Upper lobe of left lung (tissue), 6 donors: ENCODE data around the gene NRDE2. TPM values are rescaled to one million over a fixed set of nuclear protein-coding genes. Genes with fewer than 3 reads are reported as not detected.

Experiments used
- ATAC-seq, 2 donors: fragments of 200-7000 bp; cut with Tn5 transposase; one replicate each; pipeline ENCODE4 v1.9.1; 2022; ENCODE audit warnings: mild to moderate bottlenecking in 2 of 2, moderate library complexity in 2 of 2; ENCODE audit not compliant: low FRiP score in 2 of 2
- DNase-seq, 2 donors: peaks; one replicate each; pipeline ENCODE4 v3.0.0-alpha.2; 2019 to 2020
- H3K27ac ChIP-seq, 4 donors: fragments of 200-600 bp; sonication (generic); one replicate each; pipeline ENCODE4 v1.5.1; 2016 to 2019
- H3K27me3 ChIP-seq, 4 donors: fragments of 200-600 bp; sonication (generic); one replicate each; pipeline ENCODE4 v1.5.1; 2017 to 2019
- H3K36me3 ChIP-seq, 4 donors: fragments of 200-600 bp; sonication (generic); one replicate each; pipeline ENCODE4 v1.5.1; 2016 to 2019
- H3K4me1 ChIP-seq, 4 donors: fragments of 200-600 bp; sonication (generic); one replicate each; pipeline ENCODE4 v1.5.1; 2018 to 2019
- H3K4me3 ChIP-seq, 4 donors: fragments of 200-600 bp; sonication (generic); one replicate each; pipeline ENCODE4 v1.5.1; 2017 to 2019; ENCODE audit warnings: mild to moderate bottlenecking in 2 of 4, moderate library complexity in 1 of 4
- H3K9me3 ChIP-seq, 4 donors: fragments of 200-600 bp; sonication (generic); one replicate each; pipeline ENCODE4 v1.5.1; 2018 to 2019
- CTCF ChIP-seq, 6 experiments: fragments of 450-650 bp in 4 of 6; fragments of 200-600 bp in 2 of 6; sonication (generic) in 2 of 6; IDR thresholded peaks; one replicate each; pipeline ENCODE4 v1.5.1; 2016 to 2019; ENCODE audit warnings: antibody characterized with exemption in 6 of 6
- EP300 ChIP-seq, 4 donors: sonication (generic); formaldehyde crosslinking; IDR thresholded peaks; one replicate each; pipeline ENCODE4 v1.5.1; 2017; ENCODE audit warnings: antibody characterized with exemption in 4 of 4, control low read depth in 2 of 4
- POLR2A ChIP-seq, 4 donors: fragments of 450-650 bp; IDR thresholded peaks; one replicate each; pipeline ENCODE4 v1.5.1; 2016 to 2017; ENCODE audit warnings: antibody characterized with exemption in 4 of 4, mild to moderate bottlenecking in 2 of 4
- POLR2AphosphoS5 ChIP-seq, 2 donors: sonication (generic); formaldehyde crosslinking; IDR thresholded peaks; one replicate each; pipeline ENCODE4 v1.5.1; 2017; ENCODE audit warnings: antibody characterized with exemption in 2 of 2
- WGBS, 2 donors: methylation state at CpG; one replicate each; pipeline ENCODE4 v1.1.5; 2017 to 2018; 5-methylcytosine and 5-hydroxymethylcytosine counted together
- total RNA-seq, 6 donors: library from RNA; depleted of rRNA in 4 of 6; stranded (reverse); fragments of >200 nt in 4 of 6; gene quantifications; one replicate each; pipeline versions ENCODE4 v1.1.0 to v1.2.1, GENCODE V29; 2016 to 2021
- donor health status: DM: no; HTN: no; CAD: no; lungs with moderate emphysema.
- donor health status: DM: no; HTN: yes; CAD: no; lungs with severe emphysema.

Gene NRDE2
- total RNA-seq, 6 donors from 2014 or later: 12.0 to 51.3 (median 20.3) TPM

DNA sequence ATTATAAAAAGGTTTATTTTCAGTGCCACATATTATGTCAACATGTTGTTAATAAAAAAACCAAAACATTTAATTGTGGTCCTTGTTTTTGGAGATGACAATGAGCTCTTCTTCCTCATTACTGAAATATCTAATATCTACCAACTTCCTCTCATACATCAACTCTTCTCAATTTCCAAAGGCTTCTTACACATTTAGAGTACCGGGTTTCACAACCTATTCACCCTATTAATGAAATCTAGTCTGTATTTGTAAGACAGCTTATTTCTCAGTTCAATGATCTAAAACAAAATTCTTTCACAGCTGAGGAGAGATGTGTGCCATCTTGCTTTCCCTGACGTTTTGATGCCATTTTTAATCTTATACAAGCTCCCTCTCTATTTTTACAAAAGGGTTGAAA, 14.5 kb downstream of the NRDE2 start:
- no peak for TF ChIP-seq EP300 (IDR thresholded peaks at IDR 0.05)
- no peak for TF ChIP-seq POLR2AphosphoS5 (IDR thresholded peaks at IDR 0.05)
- TF ChIP-seq POLR2A (IDR thresholded peaks at IDR 0.05): no peak
- no peak for TF ChIP-seq CTCF (IDR thresholded peaks at IDR 0.05)
- Histone ChIP-seq H3K27ac (no peak overlapping the region), H3K4me1 (peaks cover 0 to 4% (median 1%) of the 10 kb centered on the region in 4 donors), H3K4me3 (no peak overlapping the region), H3K36me3 (peaks cover 3 to 50% (median 14%) of the 10 kb centered on the region in 4 donors), H3K9me3 (no peaks in the 10 kb centered on the region), H3K27me3 (no peaks in the 10 kb centered on the region)
- ATAC-seq (no peak), DNase-seq (no peak)
- 82 to 87% methylated on average over 2 of the region's 2 CpGs for WGBS, 2 donors

DNA sequence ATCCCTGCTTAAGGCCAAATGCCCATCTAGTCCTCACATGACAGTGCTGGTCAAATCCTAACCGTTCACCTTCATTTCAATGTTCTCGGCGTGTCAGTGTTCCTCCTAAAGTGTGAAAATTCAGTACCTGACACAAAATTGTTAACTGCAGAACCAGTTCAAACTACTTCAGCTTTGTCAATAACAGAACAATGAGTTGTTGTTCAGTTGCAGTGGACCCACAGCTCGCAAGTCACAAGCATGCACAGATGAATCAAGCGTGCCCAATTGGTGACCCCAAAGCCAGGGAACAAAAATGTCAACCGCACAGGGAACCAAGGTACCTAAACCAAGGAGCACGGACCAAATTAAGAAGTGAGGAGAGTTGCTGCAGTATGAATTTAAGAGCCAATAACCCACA, 23.2 kb downstream of the NRDE2 start:
- no peak overlapping the region for H3K4me3 ChIP-seq
- no peak for TF ChIP-seq POLR2A (IDR thresholded peaks at IDR 0.05)
- TF ChIP-seq EP300 (IDR thresholded peaks at IDR 0.05): no peak
- no peak for TF ChIP-seq POLR2AphosphoS5 (IDR thresholded peaks at IDR 0.05)
- no peak for TF ChIP-seq CTCF (IDR thresholded peaks at IDR 0.05)
- DNase-seq (no peak), ATAC-seq (no peak)
- no peak overlapping the region for H3K27ac ChIP-seq
- H3K4me1 ChIP-seq: no peaks in the 10 kb centered on the region
- H3K9me3 ChIP-seq: no peaks in the 10 kb centered on the region
- peaks cover 12 to 70% (median 32%) of the 10 kb centered on the region in 4 donors for H3K36me3 ChIP-seq
- H3K27me3 ChIP-seq: no peaks in the 10 kb centered on the region
- WGBS, 2 donors: 94 to 95% methylated on average over 7 of the region's 7 CpGs

- no peak for TF ChIP-seq EP300 (IDR thresholded peaks at IDR 0.05)
- TF ChIP-seq CTCF (IDR thresholded peaks at IDR 0.05): no peak
- no peak for TF ChIP-seq POLR2AphosphoS5 (IDR thresholded peaks at IDR 0.05)
- peaks cover 5 to 50% (median 21%) of the 10 kb centered on the region in 4 donors for H3K36me3 ChIP-seq
- no peaks in the 10 kb centered on the region for H3K9me3 ChIP-seq
- no peak overlapping the region for H3K27ac ChIP-seq
- H3K4me3 ChIP-seq: no peak overlapping the region
- WGBS, 2 donors: 84 to 92% methylated on average over 4 of the region's 4 CpGs
- no peak for DNase-seq
- H3K27me3 ChIP-seq: no peaks in the 10 kb centered on the region
- peaks cover 0 to 15% (median 0%) of the 10 kb centered on the region in 4 donors for H3K4me1 ChIP-seq
- ATAC-seq: no peak
Measured at GRCh38 chr14:90305176-90305601, 26.6 kb downstream of the NRDE2 start.

DNA sequence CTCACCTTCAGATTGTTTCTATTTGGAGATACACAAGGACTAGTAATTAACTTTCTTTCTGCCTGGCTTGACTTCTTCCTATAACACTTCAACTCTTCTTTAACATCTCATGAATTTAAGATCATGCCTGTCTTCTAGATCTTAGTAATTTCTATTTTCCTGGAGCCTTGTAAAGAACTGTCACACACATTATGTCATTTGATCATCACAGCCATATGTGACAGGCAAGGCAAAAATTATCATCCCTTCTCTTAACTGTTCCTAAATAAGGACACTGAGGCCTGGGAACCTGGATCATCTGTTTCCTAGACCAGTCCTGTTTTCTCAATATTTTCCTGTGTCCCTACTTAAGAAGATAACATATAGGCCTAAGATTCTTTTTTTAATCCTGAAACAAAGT, 27.2 kb downstream of the NRDE2 start:
- peaks cover 5 to 43% (median 16%) of the 10 kb centered on the region in 4 donors for H3K36me3 ChIP-seq
- H3K27me3 ChIP-seq: no peaks in the 10 kb centered on the region
- H3K9me3 ChIP-seq: no peaks in the 10 kb centered on the region
- H3K27ac ChIP-seq: no peak overlapping the region
- DNase-seq: no peak
- H3K4me3 ChIP-seq: no peak overlapping the region
- no peak for ATAC-seq
- H3K4me1 ChIP-seq: peaks cover 0 to 15% (median 0%) of the 10 kb centered on the region in 4 donors
- TF ChIP-seq CTCF (IDR thresholded peaks at IDR 0.05) (no peak), POLR2A (IDR thresholded peaks at IDR 0.05) (no peak), EP300 (IDR thresholded peaks at IDR 0.05) (no peak), POLR2AphosphoS5 (IDR thresholded peaks at IDR 0.05) (no peak)

DNA sequence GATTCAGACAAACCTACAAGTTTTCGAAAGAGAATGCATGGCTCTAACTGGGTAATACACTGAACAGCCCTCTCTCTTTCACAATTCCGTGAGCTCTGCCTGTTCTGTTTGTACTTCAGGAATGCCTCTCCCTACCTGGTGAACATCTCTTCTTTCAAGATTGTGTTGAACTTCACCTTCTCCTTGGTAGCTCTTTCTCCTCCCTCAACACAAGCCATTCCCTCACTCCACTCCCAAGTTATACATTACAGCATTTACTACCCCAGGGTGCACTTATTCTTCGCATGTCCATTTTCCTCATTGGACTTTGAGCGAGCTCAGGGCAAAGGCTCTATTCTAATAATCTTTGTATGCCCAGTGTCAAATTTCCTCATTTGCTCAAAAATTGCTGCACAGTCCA, 28.3 kb downstream of the NRDE2 start:
- no peak overlapping the region for H3K4me3 ChIP-seq
- H3K27me3 ChIP-seq: no peaks in the 10 kb centered on the region
- no peak overlapping the region for H3K27ac ChIP-seq
- ATAC-seq (no peak), DNase-seq (no peak)
- TF ChIP-seq POLR2AphosphoS5 (IDR thresholded peaks at IDR 0.05): no peak
- 97 to 100% methylated on average over 4 of the region's 4 CpGs for WGBS, 2 donors
- peaks cover 0 to 15% (median 0%) of the 10 kb centered on the region in 4 donors for H3K4me1 ChIP-seq
- H3K9me3 ChIP-seq: no peaks in the 10 kb centered on the region
- H3K36me3 ChIP-seq: peaks cover 5 to 45% (median 15%) of the 10 kb centered on the region in 4 donors
